Neutrophil (primary cell): Measurements from ENCODE around the gene SRSF1.

Source experiments
- H3K27ac ChIP-seq: fragments of 200-600 bp; sonication (generic); 2 replicates; pipeline ENCODE4 v1.5.1; 2016; ENCODE audit warnings: mild to moderate bottlenecking, moderate library complexity
- H3K27me3 ChIP-seq: fragments of 200-600 bp; sonication (generic); 2 replicates; pipeline ENCODE4 v1.6.0; 2016; ENCODE audit warnings: mild to moderate bottlenecking
- H3K36me3 ChIP-seq: fragments of 200-600 bp; sonication (generic); 2 replicates; pipeline ENCODE4 v1.5.1; 2017
- H3K4me1 ChIP-seq, 2 experiments: fragments of 200-600 bp in 1 of 2; sonication (generic) in 1 of 2; 1 replicate in 1 of 2; 2 replicates in 1 of 2; pipeline versions ENCODE4 v1.5.1 to v1.6.1; 2013 to 2016; ENCODE audit warnings: low read depth in 1 of 2, low read length in 1 of 2, mild to moderate bottlenecking in 1 of 2, moderate library complexity in 1 of 2; ENCODE audit not compliant: control insufficient read depth in 1 of 2, insufficient read depth in 1 of 2
- H3K4me3 ChIP-seq, 2 experiments: fragments of 200-600 bp in 1 of 2; sonication (generic) in 1 of 2; 1 replicate in 1 of 2; 2 replicates in 1 of 2; pipeline ENCODE4 v1.5.1; 2013 to 2016; ENCODE audit warnings: low read depth in 1 of 2, low read length in 1 of 2, mild to moderate bottlenecking in 1 of 2, moderate library complexity in 1 of 2
- H3K9me3 ChIP-seq: fragments of 200-600 bp; sonication (generic); 2 replicates; pipeline ENCODE4 v1.5.1; 2016
- TF ChIP-seq, protein P1 (sequence below): fragments of 200-600 bp; sonication (generic); IDR thresholded peaks from 2 replicates; pipeline ENCODE4 v1.5.1; 2016; ENCODE audit warnings: antibody characterized with exemption

SRSF1 gene

GRCh38 chr17:58007781-58008706, 998 bp upstream of the SRSF1 start:
- Histone ChIP-seq H3K27ac (peak overlapping the region; percentile 92), H3K9me3 (no peaks in the 10 kb centered on the region), H3K36me3 (peaks cover 30% of the 10 kb centered on the region), H3K27me3 (no peaks in the 10 kb centered on the region), H3K4me3 (peak overlapping the region; percentile 81 to 85), H3K4me1 (peaks cover 44% of the 10 kb centered on the region in 2 experiments)
- TF ChIP-seq, protein P1, sequence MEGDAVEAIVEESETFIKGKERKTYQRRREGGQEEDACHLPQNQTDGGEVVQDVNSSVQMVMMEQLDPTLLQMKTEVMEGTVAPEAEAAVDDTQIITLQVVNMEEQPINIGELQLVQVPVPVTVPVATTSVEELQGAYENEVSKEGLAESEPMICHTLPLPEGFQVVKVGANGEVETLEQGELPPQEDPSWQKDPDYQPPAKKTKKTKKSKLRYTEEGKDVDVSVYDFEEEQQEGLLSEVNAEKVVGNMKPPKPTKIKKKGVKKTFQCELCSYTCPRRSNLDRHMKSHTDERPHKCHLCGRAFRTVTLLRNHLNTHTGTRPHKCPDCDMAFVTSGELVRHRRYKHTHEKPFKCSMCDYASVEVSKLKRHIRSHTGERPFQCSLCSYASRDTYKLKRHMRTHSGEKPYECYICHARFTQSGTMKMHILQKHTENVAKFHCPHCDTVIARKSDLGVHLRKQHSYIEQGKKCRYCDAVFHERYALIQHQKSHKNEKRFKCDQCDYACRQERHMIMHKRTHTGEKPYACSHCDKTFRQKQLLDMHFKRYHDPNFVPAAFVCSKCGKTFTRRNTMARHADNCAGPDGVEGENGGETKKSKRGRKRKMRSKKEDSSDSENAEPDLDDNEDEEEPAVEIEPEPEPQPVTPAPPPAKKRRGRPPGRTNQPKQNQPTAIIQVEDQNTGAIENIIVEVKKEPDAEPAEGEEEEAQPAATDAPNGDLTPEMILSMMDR, result no peak

GRCh38 chr17:58006560-58006923, 504 bp downstream of the SRSF1 start:
- Histone ChIP-seq H3K9me3 (no peaks in the 10 kb centered on the region), H3K36me3 (peaks cover 38% of the 10 kb centered on the region), H3K27ac (peak overlapping the region; percentile 92), H3K27me3 (no peaks in the 10 kb centered on the region), H3K4me3 (peak overlapping the region; percentile 81 to 85), H3K4me1 (peaks cover 44% of the 10 kb centered on the region in 2 experiments)
- TF ChIP-seq, protein P1, result no peak

GRCh38 chr17:58005728-58006559, 1.1 kb downstream of the SRSF1 start:
- peak overlapping the region; percentile 92 for H3K27ac ChIP-seq

DNA sequence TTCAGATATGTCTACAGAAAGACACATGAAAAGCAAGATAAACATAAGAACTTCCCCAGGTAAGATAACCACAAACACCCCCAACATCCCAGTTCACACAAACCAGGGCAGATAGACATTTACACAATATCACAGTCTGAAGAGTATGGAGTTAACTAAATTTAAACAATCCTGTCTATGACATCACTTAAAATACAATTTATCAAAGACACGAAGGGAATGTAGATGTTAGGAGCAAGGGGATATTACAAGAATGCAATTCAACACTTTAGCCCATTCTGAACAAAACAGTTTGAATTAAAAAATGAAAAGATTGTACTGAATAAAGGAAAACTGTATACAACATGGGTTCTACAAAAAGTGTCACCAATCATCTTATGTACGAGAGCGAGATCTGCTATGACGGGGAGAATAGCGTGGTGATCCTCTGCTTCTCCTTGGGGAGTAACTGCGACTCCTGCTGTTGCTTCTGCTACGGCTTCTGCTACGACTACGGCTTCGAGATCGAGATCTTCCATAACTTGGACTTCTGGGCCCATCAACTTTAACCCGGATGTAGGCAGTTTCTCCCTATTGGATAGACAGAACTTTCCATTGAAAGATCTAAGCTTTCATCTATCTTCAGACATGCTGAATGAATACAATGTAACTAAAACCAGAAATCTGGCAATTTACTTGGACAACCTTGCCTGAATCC, 1.9 kb downstream of the SRSF1 start:
- Histone ChIP-seq H3K36me3 (peaks cover 46% of the 10 kb centered on the region), H3K9me3 (no peaks in the 10 kb centered on the region), H3K27me3 (no peaks in the 10 kb centered on the region), H3K4me3 (peak overlapping the region in 1 of 2 experiments; percentile 81), H3K27ac (peak overlapping the region; percentile 92), H3K4me1 (peaks cover 51 to 56% of the 10 kb centered on the region in 2 experiments)
- TF ChIP-seq, protein P1, result no peak

More at GRCh38 chr17:58005728-58006559, 1.1 kb downstream of the SRSF1 start:
- Histone ChIP-seq H3K27me3 (no peaks in the 10 kb centered on the region), H3K36me3 (peaks cover 38% of the 10 kb centered on the region), H3K9me3 (no peaks in the 10 kb centered on the region), H3K4me3 (peak overlapping the region; percentile 81 to 85), H3K4me1 (peaks cover 44 to 48% of the 10 kb centered on the region in 2 experiments)
- TF ChIP-seq, protein P1, result no peak

DNA sequence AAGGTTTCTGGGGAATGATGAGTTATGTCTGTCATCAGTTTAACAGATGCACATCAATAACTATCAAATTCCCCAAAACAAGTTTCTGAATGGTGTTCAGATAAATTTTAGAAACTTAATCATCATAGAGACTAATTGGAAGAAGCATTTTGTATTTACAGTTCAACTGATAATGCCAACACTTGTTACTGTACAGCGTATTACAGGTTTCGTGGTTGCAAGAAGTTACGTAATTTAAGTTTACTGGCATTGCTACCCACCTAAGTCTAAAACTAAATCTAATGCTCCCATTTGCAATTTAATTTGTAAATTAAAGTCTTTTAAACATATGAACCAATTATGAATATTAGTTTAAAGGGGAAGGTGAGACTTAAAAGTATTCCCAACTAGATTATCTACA, 3.0 kb downstream of the SRSF1 start:
- H3K36me3 ChIP-seq, result peaks cover 49% of the 10 kb centered on the region
- H3K27me3 ChIP-seq, result no peaks in the 10 kb centered on the region
- peak overlapping the region; percentile 40 for H3K27ac ChIP-seq
- TF ChIP-seq, protein P1, result no peak
- no peak overlapping the region for H3K4me3 ChIP-seq
- no peaks in the 10 kb centered on the region for H3K9me3 ChIP-seq
- H3K4me1 ChIP-seq, result peaks cover 52 to 57% of the 10 kb centered on the region in 2 experiments
